Stimulated activated CD4-positive, alpha-beta T cell treated with anti-CD3 and anti-CD28 coated beads, Interleukin-4, amount 100 ng/mL, for 4 hours (primary cell): Measurements from ENCODE around the gene DYNC1I1.

ENCODE experiments used
- DNase-seq, 2 experiments: peaks; one replicate each; pipeline ENCODE4 v3.0.0-alpha.2; 2020

The DYNC1I1 gene

DNA sequence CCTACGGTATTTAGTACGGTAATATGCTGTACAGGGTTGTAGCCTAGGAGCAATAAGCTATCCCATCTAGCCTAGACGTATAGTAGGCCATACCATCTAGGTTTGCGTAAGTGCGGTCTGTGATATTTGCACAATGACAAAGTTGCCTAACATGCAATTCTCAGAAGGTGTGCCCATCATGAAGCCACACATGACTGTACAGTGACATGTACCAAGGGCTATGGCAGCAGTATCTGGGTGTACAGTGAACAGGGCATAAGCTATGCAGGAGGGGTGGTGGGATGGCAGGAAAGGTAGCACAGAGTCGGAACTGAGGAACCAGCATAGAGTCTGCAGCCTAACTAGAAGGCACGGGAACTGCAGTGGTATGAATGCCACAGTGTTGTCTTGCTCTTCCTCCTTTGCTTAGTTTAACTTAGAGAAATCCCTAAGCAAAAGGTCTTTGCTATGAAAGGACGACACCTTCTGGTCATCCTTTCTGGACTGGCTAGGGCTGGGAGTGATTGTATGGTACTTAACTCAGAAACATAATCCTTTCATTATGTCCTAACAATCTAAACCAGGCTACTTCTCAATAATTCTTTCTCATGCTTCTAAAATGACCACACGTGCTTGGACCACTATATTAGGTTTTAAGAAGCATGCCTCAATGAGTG is 93.5 kb downstream of the DYNC1I1 start:
- no peak for DNase-seq

DNA sequence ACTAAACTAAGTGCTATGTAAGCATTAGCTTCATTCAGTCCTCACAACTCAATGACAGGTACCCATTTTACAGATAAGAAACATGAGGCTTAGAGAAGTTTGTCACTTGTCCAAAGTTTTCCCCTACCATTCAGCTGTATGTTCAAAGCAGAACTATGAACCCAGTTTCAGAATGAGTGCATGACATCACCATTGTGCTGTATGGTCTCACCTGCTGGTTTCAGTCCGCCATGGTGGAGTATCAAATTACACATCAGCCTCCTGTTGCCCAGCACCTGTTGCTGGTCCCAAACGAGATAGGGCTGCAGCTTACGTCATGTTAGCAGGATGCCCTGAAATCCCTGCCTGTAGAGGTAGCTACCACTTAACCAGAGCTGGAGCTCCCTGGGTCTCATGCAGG is 95.0 kb downstream of the DYNC1I1 start:
- DNase-seq, result no peak

DNA sequence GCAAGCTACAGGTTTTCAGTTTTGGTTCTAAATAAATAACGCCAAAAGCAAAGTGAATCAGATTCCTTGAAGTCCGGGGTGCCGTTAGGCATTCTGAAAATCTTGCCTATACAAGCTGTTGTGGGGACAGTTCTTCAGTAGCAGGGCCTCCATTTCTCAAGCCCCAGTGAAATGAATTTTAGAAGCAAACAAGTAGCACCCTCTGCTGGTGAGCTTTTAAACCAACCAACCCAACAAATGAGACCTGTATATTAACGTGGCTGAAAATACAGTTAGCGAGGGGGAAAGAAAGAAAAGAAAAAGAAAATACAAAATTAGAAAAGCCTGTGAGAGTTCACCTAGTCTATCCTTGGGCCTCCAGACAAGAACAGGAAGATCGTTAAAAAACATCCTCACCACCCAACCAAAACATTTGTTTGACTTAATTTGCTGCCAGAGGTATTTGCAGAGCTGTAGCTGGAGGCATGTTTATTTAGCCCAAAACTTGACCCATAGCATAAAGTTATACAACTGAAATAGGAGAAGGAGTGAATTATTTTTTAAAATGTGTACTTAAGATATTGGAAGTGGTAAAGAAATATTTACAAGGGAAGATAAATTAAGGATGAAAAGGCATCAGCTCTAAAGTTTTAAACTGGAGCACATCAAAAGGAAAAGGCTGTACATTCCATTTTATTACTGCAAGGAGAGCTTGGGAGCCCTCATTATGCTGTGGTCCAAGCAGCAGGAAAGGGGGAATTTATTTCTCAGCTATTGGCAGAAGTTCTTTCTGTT is 98.9 kb downstream of the DYNC1I1 start:
- DNase-seq, result no peak

DNA sequence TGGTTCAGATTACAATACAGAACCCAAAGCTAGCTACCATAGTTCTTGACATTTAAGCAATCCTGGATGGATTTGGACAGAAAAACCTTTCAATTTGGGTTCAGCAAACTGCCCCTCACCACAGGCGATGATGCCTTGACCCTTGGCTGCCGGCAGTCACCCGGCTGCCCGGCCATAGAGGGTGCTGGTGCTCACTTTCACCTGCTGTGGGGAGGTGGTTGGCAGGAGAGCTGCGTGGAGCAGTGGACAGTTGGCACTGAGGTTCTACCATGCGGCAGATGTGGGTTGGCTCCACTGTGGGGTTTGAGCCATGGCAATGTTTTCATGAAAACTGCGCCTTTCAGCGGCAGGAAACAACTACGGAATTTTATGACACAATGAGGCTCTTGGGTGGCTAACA is 99.5 kb downstream of the DYNC1I1 start:
- DNase-seq, result no peak

DNA sequence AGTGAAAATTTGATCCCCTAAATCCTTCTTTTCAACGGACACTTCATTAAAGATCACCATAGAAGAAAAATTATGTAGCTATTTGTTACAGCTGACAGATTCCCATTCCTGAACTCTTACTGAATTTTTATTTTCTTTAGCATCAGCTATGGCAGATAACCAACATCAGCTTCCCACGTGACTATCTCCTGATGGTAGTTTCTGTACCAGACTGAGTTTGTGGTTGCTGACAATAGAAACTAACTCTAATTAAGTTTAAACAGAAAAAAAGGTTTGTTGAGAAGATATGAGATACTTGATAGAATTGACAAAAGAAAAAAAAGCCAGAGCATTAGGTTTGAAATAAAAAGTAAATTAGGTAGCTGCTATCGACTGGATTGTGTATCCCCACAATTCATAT is 101.8 kb downstream of the DYNC1I1 start:
- DNase-seq, result no peak

DNA sequence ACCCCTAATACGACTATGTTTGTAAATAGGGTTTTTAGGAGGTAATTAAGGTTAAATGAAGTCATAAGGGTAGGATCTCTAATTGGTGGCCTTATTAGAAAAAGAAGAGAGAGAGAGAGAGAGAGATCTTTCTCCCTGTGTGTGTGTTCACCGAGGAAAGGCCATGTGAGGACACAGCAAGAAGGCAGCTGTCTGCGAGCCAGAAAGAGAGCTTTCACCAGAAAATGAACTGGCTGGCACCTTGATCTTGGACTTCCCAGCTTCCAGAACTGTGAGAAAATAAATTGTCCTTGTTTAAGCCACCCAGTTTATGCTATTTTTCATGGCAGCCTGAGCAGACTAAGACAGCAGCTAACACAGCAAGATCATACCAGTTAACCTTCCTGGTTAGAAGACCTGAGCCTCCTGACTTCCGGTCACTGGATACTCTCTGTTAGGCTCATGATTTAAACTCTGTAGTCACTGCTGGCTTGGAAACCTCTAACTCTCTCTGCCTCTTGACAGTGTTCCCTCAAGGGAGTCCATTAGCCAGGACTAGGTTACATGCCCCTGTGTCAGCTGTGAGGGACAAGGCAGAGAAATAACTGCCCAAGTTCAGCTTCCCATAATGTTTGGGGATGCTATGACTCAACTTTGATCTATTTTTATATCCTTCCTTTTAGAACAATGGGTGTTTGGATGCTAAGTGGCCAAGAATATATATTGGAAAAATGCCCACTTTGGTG is 102.3 kb downstream of the DYNC1I1 start:
- no peak for DNase-seq

DNA sequence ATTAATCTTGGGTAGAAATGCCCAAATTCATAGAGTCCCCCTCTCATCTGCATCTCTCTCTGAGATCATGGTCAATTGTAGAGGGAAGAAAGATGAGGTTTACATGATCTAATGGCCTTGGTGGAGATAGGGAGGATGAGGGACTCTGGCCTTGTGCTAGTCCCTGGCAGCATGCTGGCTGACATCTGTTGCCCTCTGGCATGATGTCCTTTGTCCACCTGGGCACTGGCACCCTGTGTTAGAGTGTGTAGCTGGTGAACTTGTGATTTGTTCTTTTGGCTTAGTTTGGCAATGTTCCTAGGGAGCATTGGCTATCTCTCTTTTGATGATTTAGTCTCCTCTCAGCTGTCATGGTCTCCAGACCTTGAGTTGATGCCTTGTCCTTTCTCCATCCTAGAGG is 103.2 kb downstream of the DYNC1I1 start:
- DNase-seq, result no peak

DNA sequence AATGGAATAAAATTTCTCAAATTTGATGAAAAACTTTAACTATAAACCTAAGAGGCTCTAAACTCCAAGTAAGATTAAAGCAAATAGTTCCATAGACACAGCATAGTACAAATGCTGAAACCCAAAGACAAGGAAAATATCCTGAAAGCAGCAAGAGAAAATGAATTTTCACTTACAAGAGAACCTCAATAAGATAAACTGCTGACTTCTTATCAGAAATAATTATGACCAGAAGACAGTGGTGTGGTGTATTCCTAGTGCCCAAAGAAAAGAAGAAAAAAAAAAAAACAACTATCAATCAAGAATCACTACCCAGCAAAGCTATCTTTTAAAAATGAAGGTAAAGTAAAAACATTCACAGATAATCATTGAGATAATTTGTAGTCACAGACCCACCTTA is 106.3 kb downstream of the DYNC1I1 start:
- no peak for DNase-seq

DNA sequence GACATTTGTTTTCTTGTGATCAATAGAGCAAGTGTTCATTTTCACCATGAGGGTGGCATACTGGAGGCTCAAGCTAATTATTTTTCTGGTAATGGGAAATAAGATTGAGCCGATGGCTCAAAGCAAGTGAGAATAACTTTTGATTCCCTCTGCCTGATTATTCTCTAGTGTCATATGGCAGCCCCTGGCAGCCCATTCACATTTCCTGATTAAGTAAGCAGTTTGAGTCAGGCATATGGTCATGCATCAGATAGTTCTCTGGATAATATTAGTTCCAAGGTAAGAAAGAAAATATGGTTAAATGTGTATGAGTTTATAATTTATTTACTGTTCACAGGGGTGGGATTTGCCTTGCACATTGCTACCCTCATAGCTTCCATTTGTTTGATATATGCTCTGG is 109.2 kb downstream of the DYNC1I1 start:
- DNase-seq, result no peak

DNA sequence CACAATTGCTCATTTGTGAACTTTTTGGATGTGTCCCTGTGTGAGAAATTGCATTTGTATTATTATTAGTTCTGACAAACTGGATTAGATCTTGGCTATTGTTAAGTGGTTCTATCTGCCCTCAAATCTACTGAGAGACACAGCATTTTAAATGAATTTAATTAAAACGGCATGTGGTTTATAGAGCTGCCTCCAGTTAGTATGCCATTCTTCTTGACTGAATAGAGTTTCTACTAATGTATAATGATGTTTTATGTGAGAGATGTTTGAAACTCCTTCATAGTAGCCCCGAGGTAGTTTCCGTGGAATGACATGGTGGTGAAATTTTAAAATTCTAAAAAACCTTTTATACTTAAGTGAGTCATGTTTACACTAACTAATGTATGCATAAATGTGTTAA is 110.9 kb downstream of the DYNC1I1 start:
- DNase-seq, result no peak

DNA sequence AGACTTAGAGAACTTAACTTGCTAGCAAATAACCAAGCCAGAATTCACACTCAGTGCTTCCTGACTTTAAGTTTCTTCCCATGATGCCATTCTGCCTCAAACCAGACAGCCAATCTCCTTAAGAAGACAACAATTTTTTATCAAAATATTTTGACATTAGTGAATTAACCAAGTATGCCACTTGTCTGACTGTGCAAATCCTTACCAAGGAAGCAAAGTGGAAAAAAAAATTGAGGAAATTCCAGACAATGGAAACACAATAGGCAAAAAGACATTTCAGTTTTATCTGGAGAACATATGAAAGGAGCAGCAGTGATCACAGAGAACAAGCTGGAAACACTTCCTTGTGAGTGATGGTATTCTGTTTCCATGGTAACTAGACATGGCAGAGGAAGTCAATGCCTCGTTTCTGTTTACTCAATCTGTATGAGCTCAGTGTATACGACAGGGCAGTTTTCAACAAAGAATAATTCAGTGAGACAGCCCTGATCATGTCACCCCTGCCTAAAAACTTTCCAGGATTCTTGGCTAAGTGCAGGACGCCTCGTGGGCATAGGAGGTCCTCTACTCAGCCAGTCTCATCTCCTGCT is 114.2 kb downstream of the DYNC1I1 start:
- DNase-seq, result no peak

DNA sequence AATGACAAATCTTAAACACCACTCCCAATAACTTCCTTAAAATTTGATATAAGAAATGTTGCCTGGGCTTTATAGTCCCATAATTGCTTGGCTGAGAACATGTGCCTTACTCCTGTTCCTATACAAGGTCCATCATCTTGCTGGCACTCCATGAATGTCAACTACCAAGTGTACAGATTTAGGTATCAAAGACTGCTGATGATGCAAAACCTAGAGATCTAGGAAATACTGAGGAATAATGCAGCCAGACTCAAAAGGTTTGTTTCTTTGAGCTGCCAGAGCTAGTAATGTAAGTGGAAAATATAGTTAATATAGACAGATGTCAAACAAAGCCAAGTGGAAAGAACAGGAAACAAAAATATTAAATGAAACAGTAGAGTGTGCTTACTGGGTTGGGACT is 121.1 kb downstream of the DYNC1I1 start:
- no peak for DNase-seq

DNA sequence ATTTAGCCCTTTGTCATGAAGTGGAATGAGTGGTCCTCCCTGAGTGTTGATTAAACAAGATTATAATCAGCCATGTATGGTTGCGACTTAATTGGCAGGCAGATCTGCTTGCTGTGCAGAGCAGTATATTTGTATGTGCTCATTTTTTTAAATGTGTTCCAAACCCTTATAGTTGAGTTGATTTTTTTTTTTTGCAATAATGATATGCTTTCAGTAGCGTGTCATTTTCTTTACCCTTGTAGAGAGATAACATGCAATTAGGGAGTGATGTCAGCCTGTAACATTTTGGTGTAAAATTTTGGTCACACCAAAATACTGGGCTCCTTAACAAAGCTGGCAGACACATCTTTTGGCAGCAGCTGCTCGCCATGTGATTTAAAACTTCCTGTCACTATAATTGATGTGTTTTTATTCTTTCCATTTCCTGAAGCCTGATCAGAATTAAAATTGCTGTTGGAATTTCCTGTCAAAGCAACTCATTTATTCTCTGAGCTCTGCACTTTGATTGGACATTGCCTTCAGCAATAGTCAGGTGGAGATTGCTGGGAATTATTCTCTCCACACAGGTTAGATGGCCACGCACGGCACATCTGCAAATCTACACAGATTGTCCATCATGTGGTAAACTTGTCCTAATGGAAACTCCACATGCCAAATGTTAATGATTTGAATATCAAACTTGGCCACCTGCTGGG is 125.3 kb downstream of the DYNC1I1 start:
- no peak for DNase-seq

DNA sequence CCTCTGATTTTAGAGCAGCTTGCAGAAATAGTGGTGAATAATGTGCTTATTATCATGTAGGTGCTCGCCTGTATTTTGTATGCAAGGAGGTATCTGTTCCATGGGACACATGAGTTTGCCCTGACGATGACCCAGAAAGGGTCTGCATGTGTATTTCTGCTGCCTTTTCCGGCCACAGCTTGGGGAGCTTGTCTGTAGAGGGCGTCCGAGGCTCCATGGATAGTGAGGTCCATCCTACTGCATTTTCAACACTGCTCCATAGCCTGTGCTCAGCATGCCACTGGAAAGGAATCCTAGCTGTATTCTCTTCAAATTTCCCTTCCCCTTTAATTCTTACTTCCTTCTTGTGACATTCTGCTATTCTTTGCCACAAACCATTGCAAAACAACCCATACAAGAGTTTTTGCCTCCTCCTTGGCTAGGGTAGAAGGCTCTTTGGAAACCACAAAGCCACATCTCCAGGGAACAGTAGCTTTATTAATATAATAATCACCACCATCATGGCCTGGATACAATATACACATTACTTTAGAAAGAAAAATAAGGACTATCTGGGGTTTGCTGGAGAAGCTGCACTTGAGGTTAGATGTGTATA is 127.7 kb downstream of the DYNC1I1 start:
- DNase-seq, result no peak

DNA sequence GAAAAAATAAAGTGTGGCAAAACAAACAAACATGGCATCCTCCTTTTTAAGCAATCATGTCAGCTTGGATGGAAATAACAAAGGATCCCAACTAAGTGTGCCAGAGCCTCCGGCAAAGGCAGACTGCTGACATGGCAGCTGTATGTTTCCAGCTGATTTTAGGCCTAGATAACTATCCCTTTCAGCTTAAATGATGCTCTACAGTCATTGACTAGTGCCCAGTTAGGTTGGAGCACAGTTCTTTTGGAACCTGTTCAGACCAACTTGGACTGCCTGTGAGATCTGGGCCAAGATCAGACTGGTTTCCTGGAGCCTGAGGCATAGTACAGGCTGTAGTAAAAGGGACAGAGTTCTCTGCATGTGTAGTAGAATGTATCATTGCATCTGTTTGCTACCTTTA is 128.7 kb downstream of the DYNC1I1 start:
- no peak for DNase-seq

DNA sequence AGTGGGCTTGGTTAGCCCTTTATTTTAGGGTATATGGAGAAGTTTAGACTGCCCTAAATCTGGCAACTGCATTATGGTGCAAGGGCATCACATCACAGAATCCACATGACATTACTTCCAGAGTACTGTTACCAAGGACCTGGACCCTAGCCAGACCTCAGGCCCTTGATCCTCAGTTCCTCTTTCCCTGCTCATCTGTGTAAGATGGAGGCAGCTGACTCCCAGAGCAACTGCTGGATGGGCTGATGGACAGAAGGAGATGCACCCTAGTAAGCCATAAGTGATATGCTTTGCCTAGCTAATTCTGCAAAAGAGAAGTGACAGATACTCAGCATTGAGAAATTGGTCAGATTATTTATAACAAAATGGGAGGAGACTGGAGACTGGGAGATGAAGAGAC is 131.7 kb downstream of the DYNC1I1 start:
- no peak for DNase-seq

DNA sequence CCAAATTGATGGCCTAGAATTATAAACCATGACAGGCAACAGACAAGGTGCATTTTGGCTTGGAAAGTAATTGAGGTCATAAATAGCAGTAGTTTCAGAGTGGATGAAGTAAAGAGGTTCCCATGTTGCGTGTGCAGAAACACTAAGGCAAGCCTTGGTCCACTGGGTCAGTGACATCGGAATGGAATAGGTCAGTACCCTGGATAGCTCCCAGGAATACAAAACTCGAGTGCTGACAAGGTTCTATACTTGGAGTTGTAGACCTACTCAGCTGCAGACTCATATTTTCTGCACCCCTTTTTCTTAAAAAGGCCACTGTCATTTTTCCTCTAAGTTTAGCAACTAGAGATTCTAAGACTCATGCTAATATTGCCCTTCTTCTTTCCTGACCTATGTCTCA is 132.8 kb downstream of the DYNC1I1 start:
- DNase-seq, result no peak

DNA sequence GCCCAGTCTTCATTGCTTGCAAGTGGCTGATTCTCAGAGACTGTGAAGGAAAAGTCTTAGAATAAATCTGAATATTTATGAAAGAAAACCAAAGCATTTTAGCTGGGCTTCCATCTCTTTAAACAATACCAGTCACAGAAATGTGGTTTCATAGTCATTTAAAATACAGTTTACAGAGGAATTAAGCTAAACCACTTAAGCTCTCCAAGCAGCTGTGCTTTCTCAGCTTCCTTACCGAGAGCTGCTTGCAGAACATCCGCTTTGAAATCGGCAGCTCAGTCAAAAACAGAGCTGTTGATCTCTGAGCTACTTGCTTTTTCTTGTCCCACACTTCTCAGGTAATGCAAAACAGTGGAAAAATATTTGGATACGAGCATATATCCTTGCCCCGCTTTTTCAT is 134.5 kb downstream of the DYNC1I1 start:
- no peak for DNase-seq

DNA sequence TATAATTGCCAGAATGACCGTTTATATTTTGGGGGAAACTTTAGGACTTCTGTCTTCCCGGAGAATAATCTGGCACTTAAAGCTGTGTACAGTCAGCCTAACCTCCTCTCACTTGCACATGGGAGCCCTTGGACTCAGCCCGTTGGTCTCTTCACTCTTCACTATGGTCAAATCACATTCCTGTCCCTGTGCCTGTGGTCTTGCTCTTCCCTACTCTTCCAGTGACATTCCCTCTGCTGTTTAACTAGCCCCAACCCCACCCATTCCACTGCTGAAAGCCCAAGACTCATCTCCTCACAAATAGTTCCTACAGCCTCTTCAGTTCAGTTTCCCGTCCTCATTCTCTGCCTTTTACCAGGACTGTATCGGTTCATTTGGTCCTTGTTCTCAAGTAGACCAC is 135.0 kb downstream of the DYNC1I1 start:
- no peak for DNase-seq

DNA sequence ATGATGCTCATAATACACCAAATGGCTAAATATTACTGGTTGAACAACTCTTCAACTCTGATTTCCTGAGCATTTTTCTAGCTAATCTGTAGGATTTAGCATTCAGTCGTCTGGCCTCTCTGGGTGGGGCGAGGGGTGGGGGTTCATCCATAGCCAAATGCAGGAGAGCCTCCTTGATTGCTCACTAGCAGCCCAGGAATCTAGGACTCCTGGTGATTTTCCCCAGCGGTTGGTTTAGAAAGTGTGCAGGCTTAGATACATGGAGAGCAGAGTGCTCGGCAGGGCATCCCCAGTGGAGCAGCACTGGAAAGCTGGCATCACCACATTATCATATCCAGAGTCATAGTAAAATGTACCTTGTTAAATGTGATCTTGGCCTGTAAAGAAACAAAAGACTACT is 136.1 kb downstream of the DYNC1I1 start:
- no peak for DNase-seq

DNA sequence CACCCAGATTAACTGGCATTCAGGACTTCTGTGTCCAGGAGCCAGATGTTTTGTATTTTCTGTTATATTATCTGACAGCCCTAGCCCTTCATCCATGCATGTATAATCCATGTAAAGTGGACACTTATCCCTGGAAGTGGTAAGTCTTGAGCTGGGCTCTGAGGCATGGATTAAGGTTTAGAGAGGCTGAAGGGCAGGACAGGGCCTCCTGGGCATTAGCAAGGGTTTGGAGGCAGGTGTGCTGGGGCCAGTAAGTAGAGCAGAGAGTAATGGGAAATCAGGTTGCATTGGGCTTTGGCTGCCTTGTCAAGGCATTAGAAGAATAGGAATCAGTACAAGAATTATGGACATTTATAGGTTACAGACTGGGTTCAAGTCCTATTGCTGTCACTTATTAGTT is 138.0 kb downstream of the DYNC1I1 start:
- no peak for DNase-seq

DNA sequence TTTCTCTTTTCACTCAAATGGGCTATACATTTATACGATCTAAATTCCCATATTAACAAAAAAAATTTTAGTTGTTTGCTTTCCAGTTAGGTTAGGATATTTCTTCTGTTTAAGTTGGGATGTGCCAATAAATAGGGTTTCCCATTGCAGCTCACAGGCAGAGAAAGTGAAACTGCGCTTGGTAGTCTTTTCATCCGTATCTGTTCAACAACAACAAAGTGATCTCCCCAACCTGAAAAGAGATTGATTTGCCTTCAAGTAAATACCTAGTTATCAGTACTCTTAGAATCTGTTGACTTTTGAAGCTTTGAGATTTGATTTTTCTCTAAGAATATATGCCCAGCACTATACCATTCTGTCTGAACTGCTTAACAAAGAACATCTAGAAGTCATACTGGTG is 143.4 kb downstream of the DYNC1I1 start:
- DNase-seq, result no peak
